Skeletal muscle satellite cell (primary cell): ENCODE measurements around the gene SCUBE1.
A peak's percentile ranks its signal among the peaks of the same experiment; 100 is the strongest.

Experiments used
- H3K27me3 ChIP-seq: 2 replicates; pipeline ENCODE4 v1.7.0; 2013; ENCODE audit warnings: low read length; ENCODE audit not compliant: control insufficient read depth, insufficient read depth
- H3K36me3 ChIP-seq: 2 replicates; pipeline ENCODE4 v1.7.0; 2013; ENCODE audit warnings: mild to moderate bottlenecking, control low read depth, low read length; ENCODE audit not compliant: insufficient read depth
- H3K4me1 ChIP-seq: 2 replicates; pipeline ENCODE4 v1.7.0; 2013; ENCODE audit warnings: low read length; ENCODE audit not compliant: control insufficient read depth, insufficient read depth
- H3K4me2 ChIP-seq: 2 replicates; pipeline ENCODE4 v1.7.0; 2013; ENCODE audit warnings: mild to moderate bottlenecking, low read length
- H3K4me3 ChIP-seq: 2 replicates; pipeline ENCODE4 v1.7.0; 2013; ENCODE audit warnings: low read length
- H3K9ac ChIP-seq: 2 replicates; pipeline ENCODE4 v1.7.0; 2013; ENCODE audit warnings: mild to moderate bottlenecking, low read depth, low read length, moderate library complexity
- H3K9me3 ChIP-seq: replicated peaks from 2 replicates; pipeline ENCODE4 v1.7.0; 2013; ENCODE audit warnings: mild to moderate bottlenecking, control low read depth, low read length

The SCUBE1 gene

DNA sequence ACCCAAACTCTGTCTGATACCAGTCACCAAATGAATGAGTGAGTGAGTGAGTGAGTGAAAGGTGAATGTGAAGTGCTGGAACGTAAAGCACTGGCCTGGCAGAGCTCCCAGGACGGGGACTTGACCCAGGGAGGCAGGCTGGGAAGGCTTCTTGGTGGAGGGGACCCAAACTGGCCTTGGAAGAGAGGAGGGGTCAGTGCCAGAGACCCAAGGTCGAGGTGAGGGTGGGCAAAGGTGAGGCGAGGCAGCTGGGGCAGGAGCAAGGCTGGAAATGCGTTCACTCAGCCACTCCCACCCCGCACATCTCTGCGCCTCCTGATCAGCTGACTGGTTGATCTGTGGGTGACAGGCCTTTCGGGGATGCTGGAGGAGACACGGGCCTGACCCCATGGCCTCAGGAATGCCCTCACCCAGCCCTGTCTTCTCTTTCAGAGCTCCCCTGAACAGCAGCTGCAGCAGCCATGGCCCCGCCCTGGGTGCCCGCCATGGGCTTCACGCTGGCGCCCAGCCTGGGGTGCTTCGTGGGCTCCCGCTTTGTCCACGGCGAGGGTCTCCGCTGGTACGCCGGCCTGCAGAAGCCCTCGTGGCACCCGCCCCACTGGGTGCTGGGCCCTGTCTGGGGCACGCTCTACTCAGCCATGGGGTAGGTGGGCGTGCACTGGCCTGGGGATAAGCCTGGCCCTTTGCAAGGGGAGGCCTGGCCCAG lies 184.2 kb downstream of the SCUBE1 start:
- H3K9ac ChIP-seq = no peak overlapping the region
- peaks cover 32% of the 10 kb centered on the region for H3K4me1 ChIP-seq
- no peak overlapping the region for H3K4me2 ChIP-seq
- no peak overlapping the region for H3K4me3 ChIP-seq
- H3K36me3 ChIP-seq = peaks cover 66% of the 10 kb centered on the region
- H3K9me3 ChIP-seq = no peaks in the 10 kb centered on the region
- no peaks in the 10 kb centered on the region for H3K27me3 ChIP-seq

DNA sequence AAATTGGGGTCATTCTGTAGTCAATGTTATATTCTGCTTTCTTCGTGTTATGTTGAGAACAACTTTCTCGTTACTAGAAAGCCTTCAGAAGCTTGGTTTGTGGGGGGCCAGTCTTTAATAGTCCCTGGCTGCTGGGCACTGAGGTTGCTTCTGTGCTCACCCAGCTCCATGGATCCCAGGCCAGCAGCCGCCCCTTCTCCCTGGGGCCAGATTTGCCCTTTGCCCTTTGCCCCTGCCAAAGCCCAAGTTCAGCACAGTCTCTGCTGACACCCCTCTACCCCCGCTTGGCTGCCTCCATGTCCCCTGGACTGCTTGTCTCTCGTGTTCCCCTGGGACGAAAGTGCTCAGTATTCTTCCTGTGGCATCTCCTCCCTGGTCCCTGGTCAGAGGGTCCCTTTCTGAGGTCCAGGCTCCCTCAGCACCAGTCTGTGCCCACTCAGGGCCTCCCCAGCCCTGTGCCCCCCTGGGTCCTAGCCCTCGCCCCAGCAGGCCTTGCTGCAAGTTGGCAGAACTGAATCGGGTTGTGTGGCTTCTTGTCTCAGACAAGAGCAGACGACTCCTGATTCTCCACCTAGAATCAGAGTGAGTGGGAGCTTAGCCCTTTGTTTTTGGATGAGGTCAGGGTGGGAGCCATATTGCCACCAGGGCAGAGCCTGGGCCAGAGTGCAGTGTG lies 185.2 kb downstream of the SCUBE1 start:
- H3K9ac ChIP-seq = no peak overlapping the region
- no peaks in the 10 kb centered on the region for H3K27me3 ChIP-seq
- H3K4me2 ChIP-seq = no peak overlapping the region
- no peak overlapping the region for H3K4me3 ChIP-seq
- peaks cover 57% of the 10 kb centered on the region for H3K36me3 ChIP-seq
- H3K9me3 ChIP-seq = no peaks in the 10 kb centered on the region
- peaks cover 31% of the 10 kb centered on the region for H3K4me1 ChIP-seq

DNA sequence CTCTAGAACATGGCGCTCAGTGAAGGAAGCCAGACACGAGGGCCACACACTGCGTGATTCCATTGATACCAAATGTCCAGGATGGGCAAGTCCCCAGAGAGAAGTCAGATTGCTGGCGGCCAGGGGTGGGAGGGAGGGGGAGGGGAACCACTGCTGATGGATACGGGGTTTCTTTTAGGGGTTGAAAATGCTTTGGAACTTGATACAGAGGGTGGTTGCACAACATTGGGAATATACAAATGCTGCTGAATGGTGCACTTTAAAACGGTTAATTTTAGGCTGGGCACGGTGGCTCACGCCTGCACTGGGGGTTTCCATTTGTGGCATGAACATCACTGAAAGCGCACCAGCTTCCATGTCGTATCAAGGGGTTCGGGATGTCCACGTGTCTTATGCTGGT lies 186.8 kb downstream of the SCUBE1 start:
- Histone ChIP-seq H3K4me1 (peaks cover 31% of the 10 kb centered on the region), H3K9me3 (no peaks in the 10 kb centered on the region), H3K9ac (no peak overlapping the region), H3K36me3 (peaks cover 48% of the 10 kb centered on the region), H3K4me2 (no peak overlapping the region), H3K4me3 (no peak overlapping the region), H3K27me3 (no peaks in the 10 kb centered on the region)

DNA sequence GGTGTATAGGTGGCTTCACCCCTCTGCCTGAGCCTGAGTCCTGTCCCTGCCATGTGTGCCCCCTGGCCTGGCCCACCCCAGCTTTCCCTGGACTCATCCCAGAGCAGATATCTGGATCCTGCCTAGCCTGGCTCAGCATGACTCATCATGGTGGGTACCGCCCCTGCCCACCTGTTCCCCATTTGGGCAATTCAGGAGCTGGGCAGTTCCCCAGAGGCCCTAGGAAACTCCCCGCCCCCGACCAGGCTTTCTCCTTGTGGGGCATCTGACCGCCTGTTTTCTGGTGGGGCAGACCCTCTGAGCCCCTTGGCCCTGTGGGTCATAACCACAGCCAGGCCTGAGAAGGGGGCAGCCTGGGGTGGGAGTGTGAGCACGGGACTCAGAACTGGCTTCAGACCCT lies 187.4 kb downstream of the SCUBE1 start:
- Histone ChIP-seq H3K4me3 (no peak overlapping the region), H3K9me3 (no peaks in the 10 kb centered on the region), H3K36me3 (peaks cover 44% of the 10 kb centered on the region), H3K4me1 (peaks cover 35% of the 10 kb centered on the region), H3K4me2 (peak overlapping the region; percentile 11), H3K27me3 (no peaks in the 10 kb centered on the region), H3K9ac (no peak overlapping the region)

DNA sequence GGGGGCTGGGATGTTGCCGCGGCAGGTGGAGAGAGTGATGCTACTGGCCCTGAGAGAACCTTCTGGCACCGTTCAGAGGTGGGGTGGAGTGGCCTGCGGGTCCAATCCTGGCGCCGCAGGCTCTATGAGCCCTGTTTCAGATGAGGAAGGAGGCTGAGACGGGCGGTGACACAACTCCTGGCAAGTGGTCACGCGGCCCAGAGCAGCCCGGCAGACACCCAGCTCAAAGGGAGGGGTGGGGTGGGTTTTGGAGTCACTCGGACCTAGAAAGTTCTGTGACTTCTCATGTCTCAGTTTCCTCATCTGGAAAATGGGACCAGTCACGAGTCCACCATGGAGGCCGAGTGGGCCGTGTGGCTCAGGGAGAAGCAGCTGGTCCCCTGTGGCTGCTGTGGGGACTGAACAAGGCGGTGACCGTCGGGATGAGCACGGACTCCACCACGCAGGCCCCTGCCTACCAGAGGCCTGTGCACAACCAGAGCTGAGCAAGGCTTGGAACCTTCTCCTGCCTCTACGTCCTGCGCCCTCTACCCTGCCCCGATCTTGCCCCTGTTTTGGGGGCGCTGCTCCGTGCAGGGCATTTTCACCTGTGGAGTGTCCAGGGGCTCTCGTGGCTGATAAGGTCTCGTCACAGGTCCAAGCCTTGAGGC lies 188.2 kb downstream of the SCUBE1 start:
- H3K9me3 ChIP-seq = no peaks in the 10 kb centered on the region
- peak overlapping the region; percentile 41 for H3K4me2 ChIP-seq
- H3K9ac ChIP-seq = no peak overlapping the region
- H3K4me1 ChIP-seq = peaks cover 37% of the 10 kb centered on the region
- H3K4me3 ChIP-seq = no peak overlapping the region
- H3K36me3 ChIP-seq = peaks cover 36% of the 10 kb centered on the region
- no peaks in the 10 kb centered on the region for H3K27me3 ChIP-seq

DNA sequence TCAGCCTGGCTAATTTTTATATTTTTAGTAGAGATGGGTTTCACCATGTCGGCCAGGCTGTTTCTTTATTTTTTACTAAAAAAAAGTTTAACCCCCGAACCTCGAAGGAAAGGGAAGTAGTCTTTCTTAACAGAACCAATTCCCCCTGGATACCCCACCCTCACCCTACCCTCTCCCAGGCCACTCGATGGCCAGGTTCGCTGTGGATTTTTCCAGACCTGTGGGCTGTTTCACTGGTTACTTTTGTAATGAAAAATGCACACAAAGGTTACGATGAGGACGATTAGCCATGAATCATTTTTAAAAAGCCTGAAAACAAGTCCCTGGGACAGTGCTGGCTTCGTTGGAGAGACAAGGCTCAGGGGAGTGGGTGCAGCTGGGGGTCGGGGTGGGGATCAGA lies 189.3 kb downstream of the SCUBE1 start:
- peaks cover 26% of the 10 kb centered on the region for H3K36me3 ChIP-seq
- H3K9me3 ChIP-seq = no peaks in the 10 kb centered on the region
- no peak overlapping the region for H3K9ac ChIP-seq
- no peaks in the 10 kb centered on the region for H3K27me3 ChIP-seq
- peak overlapping the region; percentile 69 for H3K4me2 ChIP-seq
- peaks cover 37% of the 10 kb centered on the region for H3K4me1 ChIP-seq
- no peak overlapping the region for H3K4me3 ChIP-seq

DNA sequence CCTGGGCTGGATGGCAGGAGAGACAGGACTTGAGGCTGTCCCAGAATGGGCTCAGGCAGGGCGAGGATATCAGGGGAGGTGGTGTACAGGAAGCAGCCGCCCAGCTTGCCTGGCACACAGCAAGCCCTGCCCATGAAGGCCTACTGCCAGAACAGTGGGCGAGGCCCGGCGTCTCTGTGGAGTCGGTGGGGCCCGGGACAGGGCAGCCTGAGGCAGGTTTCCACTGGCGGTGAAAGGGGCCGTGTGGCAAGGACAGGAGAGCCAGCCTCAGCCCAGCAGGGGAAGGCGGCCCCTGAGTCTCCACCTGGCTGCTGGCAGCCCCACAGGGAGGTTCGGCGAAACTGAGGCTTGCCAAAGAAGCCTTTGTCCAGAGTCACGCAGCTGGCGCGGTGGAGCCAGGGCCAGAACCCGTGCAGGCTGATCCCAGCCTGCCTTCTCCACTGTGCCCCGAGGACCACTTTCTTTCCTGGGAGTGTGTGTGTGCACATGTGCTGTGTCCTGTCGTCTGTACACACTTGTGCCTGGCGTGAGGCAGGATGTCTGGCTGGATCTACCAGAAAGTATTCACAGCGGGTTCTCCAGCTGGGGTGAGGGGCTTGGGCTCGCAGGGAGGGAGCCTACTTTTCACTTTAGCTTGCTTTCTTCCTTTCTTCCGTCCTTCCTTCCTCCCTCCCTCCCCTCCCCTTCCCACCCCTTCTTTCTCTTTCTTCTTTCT lies 190.7 kb downstream of the SCUBE1 start:
- Histone ChIP-seq H3K9me3 (no peaks in the 10 kb centered on the region), H3K4me3 (peak overlapping the region; percentile 95), H3K36me3 (peaks cover 20% of the 10 kb centered on the region), H3K27me3 (no peaks in the 10 kb centered on the region), H3K9ac (peak overlapping the region; percentile 95), H3K4me1 (peaks cover 37% of the 10 kb centered on the region), H3K4me2 (peak overlapping the region; percentile 99)

DNA sequence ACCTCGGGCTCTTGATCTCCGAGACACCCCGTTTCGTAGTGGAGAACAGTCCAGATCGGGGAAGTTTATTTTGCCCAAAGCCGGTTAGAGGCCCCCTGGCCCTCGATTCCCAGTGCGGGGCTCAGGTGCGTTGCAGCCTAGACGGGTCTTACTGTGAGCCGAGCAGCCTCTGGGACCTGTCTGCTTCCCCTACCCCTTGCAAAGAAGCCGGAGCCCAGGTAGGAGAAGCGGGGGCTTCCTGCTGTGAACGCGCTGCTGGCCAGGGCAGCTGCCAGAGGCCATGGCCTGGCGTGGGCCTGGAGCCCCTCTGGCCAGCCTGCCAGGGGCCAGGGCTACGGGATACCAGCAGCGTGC lies 191.2 kb downstream of the SCUBE1 start:
- H3K4me1 ChIP-seq = peaks cover 36% of the 10 kb centered on the region

DNA sequence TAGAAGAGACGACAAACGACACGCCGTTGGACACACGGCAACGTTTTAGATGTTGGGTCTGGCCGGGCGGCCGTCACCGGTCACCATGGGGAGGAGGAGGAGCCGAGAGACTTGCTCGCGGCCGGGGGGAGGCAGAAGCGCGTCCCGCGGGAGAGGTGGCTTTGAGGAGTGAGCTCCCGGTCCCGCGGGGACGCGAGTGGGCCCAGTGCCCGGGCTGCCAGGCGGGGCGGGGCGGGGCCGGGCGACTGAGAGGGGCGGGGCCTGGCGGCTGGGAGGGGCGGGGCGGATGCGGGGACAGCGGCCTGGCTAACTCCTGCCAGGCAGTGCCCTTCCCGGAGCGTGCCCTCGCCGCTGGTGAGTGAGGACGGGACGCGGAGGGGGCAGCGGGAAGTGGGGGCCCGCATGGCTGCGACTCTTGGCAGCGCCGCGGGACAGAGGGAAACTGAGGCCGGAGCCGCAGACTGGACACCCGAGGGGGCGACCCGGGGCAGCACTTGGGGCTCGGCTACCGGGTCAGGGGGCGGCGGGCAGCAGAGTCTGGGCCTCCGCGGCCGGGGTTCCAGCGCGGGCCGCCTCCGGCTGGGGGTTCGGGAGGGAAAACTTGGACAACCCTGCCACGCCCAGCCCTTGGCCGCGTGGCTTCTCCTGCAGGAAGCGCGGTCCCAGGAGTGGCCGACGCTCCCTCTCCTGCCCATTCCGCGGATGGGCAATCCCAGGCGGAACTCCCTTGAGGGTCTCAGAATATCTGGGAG lies 191.7 kb downstream of the SCUBE1 start, which contains the start of gene TSPO:
Gene TSPO, plus strand, starts transcription at position 309 of the 752 bp plus-strand sequence. CDS start 7,680 bp downstream, outside the sequence.
- H3K4me3 ChIP-seq = peak within 1 kb of the TSS; percentile 95
- no peaks in the 10 kb centered on the region for H3K27me3 ChIP-seq
- peaks cover 15% of the 10 kb centered on the region for H3K36me3 ChIP-seq
- H3K4me1 ChIP-seq = peaks cover 31% of the 10 kb centered on the region
- H3K9me3 ChIP-seq = no peaks in the 10 kb centered on the region
- H3K9ac ChIP-seq = peak within 1 kb of the TSS; percentile 95
- H3K4me2 ChIP-seq = peak within 1 kb of the TSS; percentile 99

More for the DNA sequence above, 191.2 kb downstream of the SCUBE1 start:
- Histone ChIP-seq H3K9ac (peak overlapping the region; percentile 95), H3K27me3 (no peaks in the 10 kb centered on the region), H3K4me3 (peak overlapping the region; percentile 95), H3K4me2 (peak overlapping the region; percentile 99), H3K9me3 (no peaks in the 10 kb centered on the region), H3K36me3 (peaks cover 20% of the 10 kb centered on the region)

DNA sequence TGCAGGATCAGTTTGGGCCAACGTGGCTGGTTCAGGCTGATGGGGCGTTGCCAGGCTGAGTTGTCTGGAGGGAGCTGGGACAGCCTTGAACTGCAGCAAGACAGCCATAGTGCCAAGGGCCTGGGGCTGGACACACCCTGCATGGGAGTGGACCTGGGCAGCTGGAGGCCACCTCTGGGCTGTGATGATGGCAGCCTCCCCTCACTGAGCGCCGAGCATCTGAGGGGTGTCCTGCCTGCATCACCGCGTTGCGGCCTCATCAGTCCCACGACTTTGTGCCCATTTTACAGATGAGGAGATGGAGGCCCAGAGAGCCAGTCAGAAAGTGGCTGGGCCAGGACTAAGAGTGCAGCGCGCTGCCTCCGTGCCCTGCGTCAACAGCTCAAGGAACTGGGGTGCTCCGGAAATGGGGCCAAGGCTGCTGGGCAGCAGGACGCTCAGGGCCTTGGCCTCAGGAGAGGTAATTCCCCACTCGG lies 192.4 kb downstream of the SCUBE1 start:
- H3K27me3 ChIP-seq = no peaks in the 10 kb centered on the region
- H3K4me3 ChIP-seq = peak overlapping the region; percentile 95
- H3K4me2 ChIP-seq = peak overlapping the region; percentile 99
- H3K4me1 ChIP-seq = peaks cover 26% of the 10 kb centered on the region
- H3K9me3 ChIP-seq = no peaks in the 10 kb centered on the region
- H3K9ac ChIP-seq = peak overlapping the region; percentile 95
- peaks cover 10% of the 10 kb centered on the region for H3K36me3 ChIP-seq
